PC-3 (cell line): ENCODE measurements around the gene ATN1. TPM values are rescaled to one million over a fixed set of nuclear protein-coding genes. Genes with fewer than 3 reads are reported as not detected.
A peak's percentile ranks its signal among the peaks of the same experiment; 100 is the strongest.

Experiments used
- ATAC-seq: fragments of 200-7000 bp; cut with Tn5 transposase; 2 replicates; pipeline ENCODE4 v1.9.1; 2020; ENCODE audit warnings: mild to moderate bottlenecking, moderate library complexity
- BruUV-seq: library from RNA; stranded (reverse); fragments of 400-500 nt; replicated peaks from 2 replicates; lab custom pipeline; 2021; lab: Mats Ljungman, UMichigan
- CTCF ChIA-PET: fragments of 300-600 bp; sonication (Branson Sonifier 250); formaldehyde crosslinking; loops from one replicate; lab custom pipeline; 2022; ENCODE audit warnings: antibody characterized with exemption; lab: Charles Lee
- POLR2A ChIA-PET: fragments of 300-600 bp; sonication (Branson Sonifier 250); formaldehyde crosslinking; loops from one replicate; lab custom pipeline; 2022; ENCODE audit warnings: antibody characterized with exemption; ENCODE audit not compliant: unreplicated experiment; lab: Charles Lee
- DNase-seq: peaks from one replicate; pipeline ENCODE4 v3.0.0-alpha.2; 2015
- H2AFZ ChIP-seq: fragments of 300-600 bp; sonication (generic); 2 replicates; pipeline ENCODE4 v1.6.0; 2016; ENCODE audit warnings: antibody characterized with exemption, low read length
- H3F3A ChIP-seq: fragments of 300-600 bp; sonication (generic); one replicate; pipeline ENCODE4 v1.6.0; 2017; ENCODE audit warnings: antibody characterized with exemption, low read length, control low read depth, mild to moderate bottlenecking; ENCODE audit not compliant: unreplicated experiment
- H3K27ac ChIP-seq: fragments of 300-600 bp; sonication (generic); 2 replicates; pipeline ENCODE4 v1.5.1; 2016; ENCODE audit warnings: mild to moderate bottlenecking, low read length
- H3K27me3 ChIP-seq: fragments of 300-600 bp; sonication (generic); 2 replicates; pipeline ENCODE4 v1.6.1; 2016; ENCODE audit warnings: low read length, mixed read lengths
- H3K36me3 ChIP-seq: fragments of 300-600 bp; sonication (generic); 2 replicates; pipeline ENCODE4 v1.6.1; 2016; ENCODE audit warnings: low read depth, mixed run types, low read length, mixed read lengths
- H3K4me1 ChIP-seq: fragments of 300-600 bp; sonication (generic); 2 replicates; pipeline ENCODE4 v1.5.1; 2016; ENCODE audit warnings: low read length; ENCODE audit not compliant: insufficient read depth
- H3K4me2 ChIP-seq: fragments of 300-600 bp; sonication (generic); 2 replicates; pipeline ENCODE4 v1.6.0; 2016; ENCODE audit warnings: low read length
- H3K4me3 ChIP-seq: fragments of 300-600 bp; sonication (generic); 2 replicates; pipeline ENCODE4 v1.5.1; 2016; ENCODE audit warnings: mild to moderate bottlenecking, low read length, mixed read lengths
- H3K79me2 ChIP-seq: fragments of 300-600 bp; sonication (generic); 2 replicates; pipeline ENCODE4 v1.6.1; 2017; ENCODE audit warnings: low read length, mixed read lengths
- H3K9ac ChIP-seq: fragments of 300-600 bp; sonication (generic); 2 replicates; pipeline ENCODE4 v1.6.0; 2016; ENCODE audit warnings: mild to moderate bottlenecking, low read length
- H3K9me2 ChIP-seq: fragments of 300-600 bp; sonication (generic); replicated peaks from 2 replicates; pipeline ENCODE4 v1.6.1; 2016; ENCODE audit warnings: mixed run types, low read length, mixed read lengths
- H3K9me3 ChIP-seq: fragments of 300-600 bp; sonication (generic); 2 replicates; pipeline ENCODE4 v1.6.1; 2016; ENCODE audit warnings: low read length, mixed read lengths
- H4K20me1 ChIP-seq: fragments of 300-600 bp; sonication (generic); 2 replicates; pipeline ENCODE4 v1.6.1; 2016; ENCODE audit warnings: low read length, mixed read lengths
- EZH2 ChIP-seq: fragments of 300-600 bp; sonication (generic); IDR thresholded peaks from one replicate; pipeline ENCODE4 v1.6.1; 2017; ENCODE audit warnings: antibody characterized with exemption, mild to moderate bottlenecking, low read length; ENCODE audit not compliant: unreplicated experiment
- EZH2phosphoT487 ChIP-seq: fragments of 300-600 bp; sonication (generic); IDR thresholded peaks from 2 replicates; pipeline ENCODE4 v1.6.1; 2018; ENCODE audit warnings: mild to moderate bottlenecking, antibody characterized with exemption, low read length, borderline replicate concordance
- intact Hi-C: fragments of 100-400 bp; cut with micrococcal nuclease; formaldehyde crosslinking; loops from 2 replicates; pipeline ENCODE4 v1.9.0; 2023
- total RNA-seq: library from RNA; depleted of rRNA; stranded (reverse); fragments of >200 nt; gene quantifications from 2 replicates; pipeline ENCODE4 v1.2.3, GENCODE V29; 2014
- TF ChIP-seq, protein P1 (sequence below): fragments of 300-600 bp; sonication (generic); conservative IDR thresholded peaks from 2 replicates; pipeline ENCODE4 v1.5.1; 2017; ENCODE audit warnings: antibody characterized with exemption, low read depth, mild to moderate bottlenecking, low read length

ATN1 gene
- total RNA-seq, 1 experiment from 2014 or later, result 11.6 TPM

GRCh38 chr12:6946033-6946919, 18.5 kb downstream of the ATN1 start:
- H3K4me1 ChIP-seq, result peaks cover 18% of the 10 kb centered on the region
- no peaks in the 10 kb centered on the region for H3K9me3 ChIP-seq
- intact Hi-C loops, result no loop called here
- TF ChIP-seq, protein P1, sequence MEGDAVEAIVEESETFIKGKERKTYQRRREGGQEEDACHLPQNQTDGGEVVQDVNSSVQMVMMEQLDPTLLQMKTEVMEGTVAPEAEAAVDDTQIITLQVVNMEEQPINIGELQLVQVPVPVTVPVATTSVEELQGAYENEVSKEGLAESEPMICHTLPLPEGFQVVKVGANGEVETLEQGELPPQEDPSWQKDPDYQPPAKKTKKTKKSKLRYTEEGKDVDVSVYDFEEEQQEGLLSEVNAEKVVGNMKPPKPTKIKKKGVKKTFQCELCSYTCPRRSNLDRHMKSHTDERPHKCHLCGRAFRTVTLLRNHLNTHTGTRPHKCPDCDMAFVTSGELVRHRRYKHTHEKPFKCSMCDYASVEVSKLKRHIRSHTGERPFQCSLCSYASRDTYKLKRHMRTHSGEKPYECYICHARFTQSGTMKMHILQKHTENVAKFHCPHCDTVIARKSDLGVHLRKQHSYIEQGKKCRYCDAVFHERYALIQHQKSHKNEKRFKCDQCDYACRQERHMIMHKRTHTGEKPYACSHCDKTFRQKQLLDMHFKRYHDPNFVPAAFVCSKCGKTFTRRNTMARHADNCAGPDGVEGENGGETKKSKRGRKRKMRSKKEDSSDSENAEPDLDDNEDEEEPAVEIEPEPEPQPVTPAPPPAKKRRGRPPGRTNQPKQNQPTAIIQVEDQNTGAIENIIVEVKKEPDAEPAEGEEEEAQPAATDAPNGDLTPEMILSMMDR, result no peak
- no peak for TF ChIP-seq EZH2phosphoT487
- no peak for TF ChIP-seq EZH2
- CTCF ChIA-PET, result interaction anchor here (0.6 to 1.1 kb wide), 4 partner anchors 9 to 108 kb away, joined by 3 to 6 read pairs (median 6); no protein-coding TSS in a partner anchor
- H3K9ac ChIP-seq, result peak overlapping the region; percentile 32; the same call in 1 of the 2 replicates
- no TSS peak for BruUV-seq
- DNase-seq (peak; percentile 94), ATAC-seq (peak; percentile 73)
- no peaks in the 10 kb centered on the region for H3K27me3 ChIP-seq
- peaks cover 11% of the 10 kb centered on the region; the same call in 1 of the 2 replicates for H3K79me2 ChIP-seq
- H3K4me2 ChIP-seq, result peak overlapping the region; percentile 96
- POLR2A ChIA-PET, result interaction anchor here (0.6 to 0.9 kb wide), 2 partner anchors 21 to 84 kb away, joined by 3 to 5 read pairs; no protein-coding TSS in a partner anchor
- peak overlapping the region; percentile 71 for H2AFZ ChIP-seq
- H3K36me3 ChIP-seq, result no peaks in the 10 kb centered on the region
- no peaks in the 10 kb centered on the region for H4K20me1 ChIP-seq
- H3K27ac ChIP-seq, result no peak overlapping the region; the same call in 1 of the 2 replicates
- H3K4me3 ChIP-seq, result peak overlapping the region; percentile 72
- H3F3A ChIP-seq, result peaks cover 9% of the 10 kb centered on the region
- H3K9me2 ChIP-seq, result no peaks in the 10 kb centered on the region

- peaks cover 11% of the 10 kb centered on the region; the same call in 1 of the 2 replicates for H3K79me2 ChIP-seq
- H3K4me1 ChIP-seq, result peaks cover 18% of the 10 kb centered on the region
- H4K20me1 ChIP-seq, result no peaks in the 10 kb centered on the region
- no peaks in the 10 kb centered on the region for H3K27me3 ChIP-seq
- no peaks in the 10 kb centered on the region for H3K9me2 ChIP-seq
- peaks cover 9% of the 10 kb centered on the region for H3F3A ChIP-seq
- ATAC-seq (no peak), DNase-seq (no peak)
- H3K9ac ChIP-seq, result peak overlapping the region; percentile 32; the same call in 1 of the 2 replicates
- intact Hi-C loops, result no loop called here
- peak overlapping the region; percentile 96 for H3K4me2 ChIP-seq
- peak overlapping the region; percentile 71 for H2AFZ ChIP-seq
- POLR2A ChIA-PET, result no interaction called here
- H3K27ac ChIP-seq, result no peak overlapping the region
- peak overlapping the region; percentile 72 for H3K4me3 ChIP-seq
- BruUV-seq, result no TSS peak
- H3K9me3 ChIP-seq, result no peaks in the 10 kb centered on the region
- TF ChIP-seq EZH2 (no peak), EZH2phosphoT487 (no peak)
- TF ChIP-seq, protein P1, result no peak
- CTCF ChIA-PET, result interaction anchor here (0.6 to 1.1 kb wide), 3 partner anchors 9 to 107 kb away, joined by 3 to 6 read pairs (median 5); no protein-coding TSS in a partner anchor
- no peaks in the 10 kb centered on the region for H3K36me3 ChIP-seq
Observed at GRCh38 chr12:6946920-6947374, 19.2 kb downstream of the ATN1 start.
